Umbilical cord (tissue), 2 donors: ENCODE measurements around the gene PSMF1. TPM values are rescaled to one million over a fixed set of nuclear protein-coding genes. Genes with fewer than 3 reads are reported as not detected.
A peak's percentile ranks its signal among the peaks of the same experiment; 100 is the strongest.

Experiments
- DNase-seq: peaks from one replicate; pipeline ENCODE4 v3.0.0-alpha.2; 2015; ENCODE audit warnings: low spot score
- total RNA-seq: library from RNA; depleted of rRNA; stranded (reverse); fragments of >200 nt; gene quantifications from one replicate; pipeline ENCODE4 v1.2.3, GENCODE V29; 2014; ENCODE audit warnings: low replicate concordance; ENCODE audit not compliant: insufficient read depth

The PSMF1 gene, protein sequence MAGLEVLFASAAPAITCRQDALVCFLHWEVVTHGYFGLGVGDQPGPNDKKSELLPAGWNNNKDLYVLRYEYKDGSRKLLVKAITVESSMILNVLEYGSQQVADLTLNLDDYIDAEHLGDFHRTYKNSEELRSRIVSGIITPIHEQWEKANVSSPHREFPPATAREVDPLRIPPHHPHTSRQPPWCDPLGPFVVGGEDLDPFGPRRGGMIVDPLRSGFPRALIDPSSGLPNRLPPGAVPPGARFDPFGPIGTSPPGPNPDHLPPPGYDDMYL
- 14.9 TPM for total RNA-seq

DNA sequence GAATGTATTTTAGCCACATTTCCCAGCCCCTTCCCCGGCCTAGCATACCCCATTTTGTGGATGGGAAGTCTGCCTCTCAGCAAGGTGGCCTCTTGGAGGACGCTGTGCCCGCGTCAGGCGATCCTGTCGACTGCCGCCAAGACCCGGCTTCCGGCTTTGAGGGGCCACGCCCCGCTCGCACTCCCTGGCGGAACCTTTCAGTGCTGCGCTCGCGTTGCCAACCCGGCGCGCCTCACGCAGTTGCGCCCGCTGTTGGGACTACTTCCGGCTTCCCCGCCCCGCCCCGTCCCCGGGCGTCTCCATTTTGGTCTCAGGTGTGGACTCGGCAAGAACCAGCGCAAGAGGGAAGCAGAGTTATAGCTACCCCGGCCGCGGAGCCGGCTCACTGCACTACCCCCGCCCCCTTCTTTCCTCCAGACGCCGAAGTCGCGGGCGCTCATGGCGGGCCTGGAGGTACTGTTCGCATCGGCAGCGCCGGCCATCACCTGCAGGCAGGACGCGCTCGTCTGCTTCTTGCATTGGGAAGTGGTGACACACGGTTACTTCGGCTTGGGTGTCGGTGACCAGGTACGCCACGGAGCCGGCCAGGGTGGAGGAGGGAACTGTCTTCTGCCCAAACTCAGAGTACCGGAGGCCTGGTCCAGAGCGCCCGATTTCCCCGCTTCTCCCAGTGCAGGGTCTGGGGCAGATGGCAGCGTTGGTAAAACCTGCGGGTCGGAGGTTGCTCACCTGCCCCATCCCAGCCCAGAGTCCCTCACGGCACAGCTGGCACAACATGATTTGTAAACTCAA is at the start of gene PSMF1:
Gene PSMF1, plus strand, starts transcription at position 267 of the 792 bp plus-strand sequence. Its CDS starts 172 bp downstream, at position 439.
- peak; percentile 93 for DNase-seq

DNA sequence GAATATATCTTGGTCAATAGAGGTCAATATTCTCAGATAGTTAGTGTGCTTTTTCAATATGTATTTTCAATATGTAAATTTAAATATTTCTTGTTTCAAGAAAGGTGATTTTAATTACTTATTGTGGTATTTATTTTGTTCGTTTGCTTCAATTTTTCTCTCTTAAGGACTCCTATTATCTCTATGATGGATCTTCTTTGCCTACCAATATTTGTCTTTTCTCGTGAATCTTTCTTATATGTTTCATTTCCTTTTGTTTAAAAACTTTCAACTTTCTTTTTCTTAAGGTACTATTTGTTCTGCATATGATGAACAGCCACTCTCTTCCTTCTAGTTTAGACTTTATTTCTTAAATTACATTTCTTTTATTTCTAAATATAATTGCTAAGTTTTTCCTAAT is 46.1 kb upstream of the PSMF1 start:
- DNase-seq, result no peak

DNA sequence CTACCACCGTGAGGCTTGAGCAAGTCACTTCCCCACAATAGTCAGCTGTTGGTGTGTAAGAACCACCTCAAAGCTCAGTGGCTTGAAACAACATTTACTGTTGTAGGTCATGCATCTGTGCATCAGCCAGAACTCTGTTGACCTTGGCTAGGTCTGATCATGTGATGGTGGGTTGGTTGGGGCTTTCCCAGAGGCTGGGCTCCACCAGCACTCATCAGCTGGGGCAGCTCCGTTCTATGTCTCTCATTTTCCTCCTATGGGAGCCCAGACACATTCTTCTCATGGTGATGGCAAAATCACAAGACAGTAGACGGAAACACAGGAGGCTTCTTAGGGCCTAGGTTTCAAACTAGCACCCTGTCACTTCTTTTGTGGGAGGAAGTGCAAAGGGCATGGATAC is 42.8 kb upstream of the PSMF1 start:
- DNase-seq, result no peak

DNA sequence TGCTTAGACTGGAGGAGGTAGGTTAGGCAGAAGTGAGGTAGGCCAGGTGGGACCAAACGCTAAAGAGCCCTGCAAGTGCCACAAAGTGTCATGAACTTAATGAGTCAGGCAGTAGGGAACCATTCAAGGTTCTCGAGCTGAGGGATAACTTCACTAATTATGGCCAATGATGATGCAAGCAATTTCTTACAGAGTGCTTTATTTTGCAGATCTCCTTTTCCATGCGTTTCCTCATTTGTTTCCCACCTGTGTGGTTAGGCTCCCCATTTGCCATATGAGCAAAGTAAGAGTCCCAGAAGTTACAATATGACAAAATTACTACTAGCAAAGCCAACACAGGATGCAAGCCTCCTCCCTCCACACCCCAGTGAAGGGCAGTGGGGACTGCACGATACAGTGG is 36.5 kb upstream of the PSMF1 start:
- DNase-seq, result no peak

DNA sequence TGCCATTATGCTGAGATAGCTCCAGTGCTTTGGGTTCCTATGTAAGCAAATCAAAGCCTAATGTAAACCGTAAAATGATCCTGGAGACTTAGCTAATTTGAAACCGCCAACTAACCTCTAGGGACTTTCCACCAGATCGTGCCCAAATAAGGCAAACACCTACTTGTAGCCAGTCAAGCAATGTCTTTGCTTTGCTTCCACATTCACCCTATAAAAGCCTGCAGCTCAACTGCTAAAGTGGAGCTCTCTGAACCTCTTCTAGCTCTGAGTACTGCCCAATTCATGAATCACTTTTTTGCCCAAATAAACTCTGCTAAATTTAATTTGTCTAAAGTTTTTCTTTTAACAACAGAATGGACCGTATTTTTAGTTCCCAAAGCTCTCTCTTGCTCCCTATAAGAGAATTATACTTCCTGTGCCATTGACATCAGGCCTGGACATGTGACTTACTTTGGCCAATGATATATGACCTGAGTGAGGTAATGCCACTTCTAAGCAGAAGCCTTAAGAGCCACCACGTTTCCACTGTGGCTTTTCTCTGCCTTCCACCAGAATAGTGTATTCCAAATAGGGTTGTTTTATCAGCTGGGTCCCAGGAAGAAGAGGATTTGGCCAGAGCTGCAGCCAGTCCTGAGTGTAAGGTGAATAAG is 34.8 kb upstream of the PSMF1 start:
- DNase-seq, result no peak

DNA sequence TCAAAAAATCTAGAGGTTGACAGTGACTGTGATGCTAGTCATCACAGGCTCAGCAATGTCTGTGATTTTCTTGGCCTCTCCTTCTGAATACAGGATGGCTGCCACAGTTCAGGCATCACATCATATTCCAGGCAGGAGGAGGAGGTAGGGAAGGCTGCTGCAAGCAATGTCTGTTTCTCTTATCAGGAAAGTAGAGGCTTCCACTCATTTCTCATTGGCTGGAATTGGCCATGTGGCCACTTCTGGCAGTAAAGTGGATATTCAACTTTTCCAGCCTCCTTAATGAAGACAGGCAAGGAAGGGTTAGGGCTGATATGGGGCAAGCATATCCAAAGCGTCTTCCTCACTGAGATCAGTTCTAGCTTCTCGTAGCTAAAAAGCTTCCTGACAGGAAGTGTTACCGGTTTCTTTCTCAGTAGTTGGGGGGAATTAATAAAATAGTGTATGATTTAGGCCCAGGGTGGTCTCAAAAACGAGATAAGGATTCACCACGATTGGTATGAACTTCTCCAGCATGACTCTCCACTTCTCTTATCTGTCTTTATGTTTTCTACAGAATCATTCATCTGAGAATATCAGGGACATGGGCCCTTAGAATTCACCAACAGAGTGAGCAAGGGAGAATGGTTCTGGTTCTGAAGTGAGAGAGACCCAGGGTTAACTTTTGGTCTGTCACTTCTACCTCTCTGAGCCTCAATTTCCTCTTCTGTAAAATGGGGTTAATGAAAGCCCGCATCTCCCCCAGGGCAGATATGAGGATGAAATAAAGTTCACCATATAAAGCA is 32.7 kb upstream of the PSMF1 start:
- no peak for DNase-seq

DNA sequence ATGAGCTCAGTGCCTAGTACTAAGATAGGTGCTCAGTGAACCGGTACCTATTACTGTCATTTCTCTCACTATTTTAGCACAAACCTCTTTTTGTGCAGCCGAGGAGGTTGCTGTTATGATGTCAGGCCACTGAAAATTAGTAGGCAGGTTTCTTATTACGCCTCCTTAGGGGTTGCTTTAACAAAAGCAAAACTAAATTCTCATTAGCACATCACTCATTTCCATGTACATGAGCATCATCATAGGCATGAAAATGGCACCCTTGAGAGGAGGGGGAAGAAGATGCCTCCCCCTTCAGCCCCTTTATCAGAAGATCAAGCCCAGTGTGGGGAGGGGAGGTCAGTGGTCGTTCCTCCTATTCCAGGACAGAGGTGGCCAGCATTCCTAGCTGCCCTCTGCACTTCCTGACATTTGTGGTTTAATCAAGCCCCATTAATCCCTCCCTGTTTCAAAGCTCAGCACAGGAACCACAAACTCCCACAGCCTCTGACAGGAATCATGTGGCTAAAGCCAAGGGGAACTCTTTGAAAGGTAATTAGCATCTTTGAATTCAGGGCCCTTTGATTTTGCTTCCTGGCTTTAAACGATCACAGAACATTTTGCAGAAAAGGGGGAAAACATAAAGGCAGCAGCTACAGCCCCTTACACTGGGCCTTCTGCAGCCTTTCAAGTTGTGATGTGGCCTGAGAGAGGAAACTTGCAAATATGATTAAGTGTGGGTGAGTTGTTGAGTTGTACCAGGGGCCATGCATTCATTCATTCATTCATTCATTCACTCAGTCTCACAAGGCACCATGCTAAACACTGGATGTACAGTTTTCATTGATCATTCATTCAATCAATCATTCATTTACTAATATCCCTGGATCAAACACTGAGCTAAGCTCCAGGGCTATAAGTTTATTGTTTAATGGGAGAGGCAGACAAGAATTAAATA is 31.9 kb upstream of the PSMF1 start:
- DNase-seq, result no peak

DNA sequence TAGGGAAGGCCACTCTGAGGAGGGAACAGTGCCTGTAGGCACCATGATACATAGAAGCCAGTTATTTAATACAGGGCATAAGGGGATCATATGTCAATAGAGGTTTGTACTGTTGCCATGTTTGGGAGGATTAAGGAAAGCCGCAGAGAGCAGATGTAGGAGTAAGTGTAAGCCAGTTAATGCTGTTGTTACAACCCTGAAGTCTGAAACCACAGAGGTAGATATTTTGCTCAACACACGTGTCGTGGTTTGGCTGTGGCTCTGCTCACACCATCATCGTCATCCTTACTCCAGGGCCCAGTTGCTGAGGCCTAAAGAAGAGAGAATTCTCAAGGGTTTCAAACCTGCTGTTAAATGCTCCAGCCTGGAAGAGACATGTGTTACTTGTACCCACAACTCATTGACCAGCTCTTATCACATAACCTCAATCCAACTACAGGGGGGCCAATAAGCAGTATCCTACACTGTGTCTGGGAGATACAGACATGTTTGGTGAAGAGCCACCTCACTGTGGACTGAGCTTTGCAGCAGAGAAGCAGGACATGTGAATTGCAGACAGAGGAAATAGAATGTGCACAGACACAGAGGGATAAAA is 31.0 kb upstream of the PSMF1 start:
- no peak for DNase-seq

DNA sequence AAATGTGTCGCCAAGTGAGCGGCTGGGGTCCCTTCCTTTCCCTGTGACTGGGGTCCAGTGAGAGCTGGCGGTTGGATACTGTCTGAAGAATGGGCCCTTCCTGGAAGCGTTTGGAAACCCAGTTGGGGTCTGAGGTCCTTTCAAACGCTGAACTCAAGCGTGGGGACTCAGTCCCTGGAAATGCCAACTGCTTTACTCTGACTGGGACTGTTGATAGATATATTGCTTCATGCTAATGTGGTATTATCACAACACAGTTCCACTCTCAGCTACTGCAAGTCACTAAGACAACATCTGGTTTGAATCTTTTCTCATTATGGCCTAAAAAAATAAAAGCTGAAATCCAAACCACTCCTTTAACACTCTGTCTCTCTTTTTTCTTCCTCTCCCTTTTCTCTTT is 23.7 kb upstream of the PSMF1 start:
- DNase-seq, result no peak

DNA sequence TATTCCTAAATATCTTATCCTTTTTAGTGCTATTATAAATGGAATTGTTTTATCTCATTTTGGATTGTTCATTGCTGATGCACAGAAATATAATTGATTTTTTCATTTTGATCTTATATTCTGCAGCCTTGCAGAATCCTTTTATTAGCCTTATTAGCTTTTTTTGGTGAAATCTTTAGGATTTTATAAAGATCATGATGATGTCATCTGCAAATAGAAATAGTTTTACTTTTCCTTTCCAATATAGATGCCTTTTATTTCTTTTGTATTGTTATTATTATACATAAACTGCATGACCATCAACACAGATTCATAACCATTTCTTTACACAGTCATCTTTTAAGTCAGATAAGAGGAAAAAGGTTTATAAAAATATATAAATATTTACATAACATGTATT is 16.9 kb upstream of the PSMF1 start:
- no peak for DNase-seq

DNA sequence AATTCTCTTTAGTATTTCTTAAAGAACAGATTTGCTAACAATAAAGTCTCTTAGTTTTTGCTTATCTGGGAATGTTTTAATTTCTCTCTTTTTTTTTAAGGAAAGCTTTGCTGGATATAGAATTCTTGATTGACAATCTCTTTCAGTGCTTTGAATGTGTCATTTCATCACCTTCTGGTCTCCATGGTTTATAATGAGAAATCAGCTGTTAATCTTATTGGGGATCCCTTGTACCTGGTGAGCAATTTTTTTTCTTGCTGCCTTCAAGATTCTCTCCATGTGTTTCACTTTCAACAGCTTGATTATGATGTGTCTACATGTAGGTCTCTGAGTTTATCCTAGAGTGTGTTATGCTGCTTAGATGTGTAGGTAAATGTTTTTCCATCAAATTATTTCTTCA is 16.4 kb upstream of the PSMF1 start:
- DNase-seq, result no peak

DNA sequence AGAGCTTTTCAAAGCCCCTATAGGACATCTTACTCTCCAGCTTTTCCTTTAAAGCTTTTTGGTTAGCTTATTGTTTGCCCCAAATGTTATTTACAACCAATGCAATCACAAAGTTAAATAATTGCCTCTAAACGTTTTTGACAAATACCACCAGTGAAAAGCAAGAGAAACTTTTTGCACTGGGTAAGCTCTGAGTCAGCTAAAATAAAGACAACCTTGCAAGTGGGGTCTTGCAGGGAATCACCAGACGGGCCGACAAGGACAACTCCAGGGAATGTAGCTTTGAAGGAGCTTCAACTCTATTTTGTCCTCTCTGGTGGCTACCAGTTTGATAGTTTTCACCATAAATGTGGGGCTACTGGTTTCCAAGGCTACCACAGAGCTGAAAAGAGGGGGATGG is 14.7 kb upstream of the PSMF1 start:
- no peak for DNase-seq

DNA sequence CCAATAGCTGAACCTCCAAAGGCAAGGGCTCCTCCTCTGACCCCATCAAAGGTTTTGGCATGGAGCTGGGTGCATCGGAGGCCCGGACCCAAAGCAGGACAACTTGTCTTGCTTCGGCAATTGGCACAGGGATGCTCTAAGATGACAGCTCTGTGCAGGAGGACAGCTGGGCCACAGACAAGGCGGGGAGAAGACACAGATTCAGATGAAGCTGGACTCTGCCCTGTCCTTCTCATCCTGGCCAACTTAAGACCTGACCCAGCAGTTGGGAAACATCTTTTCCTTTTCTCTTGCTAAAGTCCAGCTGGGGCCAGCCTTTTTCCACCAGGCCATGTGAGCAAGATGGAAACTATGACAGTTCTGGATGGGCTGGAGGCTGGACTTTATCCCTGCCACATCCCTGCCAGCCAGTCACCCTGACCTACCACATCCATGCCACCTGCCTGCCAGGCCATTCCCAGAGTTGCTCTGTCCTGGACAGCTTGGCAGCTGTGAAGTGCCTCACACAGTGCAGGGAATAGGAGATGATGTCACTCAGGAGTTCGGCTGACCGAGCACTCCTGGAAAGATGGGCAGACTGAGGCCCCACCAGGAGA is 12.7 kb upstream of the PSMF1 start:
- no peak for DNase-seq

DNA sequence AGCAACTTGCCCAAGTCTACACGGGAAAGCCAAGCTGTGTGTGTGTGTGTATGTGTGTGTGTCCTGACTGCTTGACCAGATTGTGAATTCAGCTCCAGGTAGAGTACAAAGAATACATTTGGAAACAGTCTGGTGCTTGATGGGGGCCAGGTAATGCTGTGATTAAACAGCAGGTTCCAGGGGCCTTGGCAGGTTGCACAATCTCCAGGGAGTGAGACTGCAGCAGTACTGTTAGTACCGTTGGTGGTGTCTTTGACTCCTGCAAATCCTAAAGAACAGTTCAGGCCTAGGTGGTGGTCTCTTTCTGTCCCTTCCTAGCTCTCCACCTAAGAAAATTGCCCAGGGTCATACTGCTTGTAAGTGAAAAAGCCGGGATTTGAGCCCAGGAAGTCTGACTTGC is 11.2 kb upstream of the PSMF1 start:
- DNase-seq, result no peak

DNA sequence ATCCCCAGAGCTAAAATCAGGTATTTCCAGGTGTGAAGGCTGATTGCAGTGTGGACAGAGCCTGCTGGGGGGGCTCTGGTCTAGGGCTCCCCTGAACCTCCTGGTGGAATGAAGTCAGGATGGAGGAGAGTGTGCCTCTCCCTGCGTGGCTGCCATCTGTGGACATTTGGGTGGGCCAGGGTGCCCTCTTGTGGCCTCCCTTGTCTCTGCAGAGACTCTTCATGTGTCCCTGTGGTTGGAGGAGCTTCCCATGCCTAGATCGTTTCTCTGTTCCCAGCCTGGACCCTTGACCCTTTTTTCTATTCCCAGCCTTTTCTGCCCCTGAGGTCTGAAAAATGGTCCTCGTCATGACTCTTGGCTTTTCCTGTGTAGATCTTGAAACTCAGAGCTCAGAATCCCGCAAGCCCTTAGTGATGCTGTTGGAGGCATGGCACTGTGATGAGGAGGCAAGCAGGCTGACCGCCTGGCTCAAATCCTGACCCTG is 9.9 kb upstream of the PSMF1 start:
- DNase-seq, result peak; percentile 19

DNA sequence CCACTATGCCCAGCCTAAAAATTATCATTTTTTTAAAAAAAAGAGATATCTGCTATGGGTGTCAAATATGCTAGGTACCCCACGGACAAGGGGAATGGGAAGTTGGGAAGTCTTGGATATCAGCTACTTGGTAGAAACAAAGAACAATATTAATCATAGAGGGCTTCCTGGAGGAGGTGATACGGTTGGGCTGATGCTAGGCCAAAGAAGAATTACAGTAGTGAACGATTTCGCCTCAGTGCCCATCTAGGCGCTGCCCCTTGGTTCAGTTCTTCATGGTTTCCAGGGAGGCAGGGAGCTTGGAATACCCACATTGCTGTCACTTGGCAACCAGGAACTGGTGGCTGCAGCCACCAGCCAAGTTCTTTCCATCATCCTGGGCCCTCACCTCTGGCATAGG is 5.5 kb upstream of the PSMF1 start:
- DNase-seq, result no peak

DNA sequence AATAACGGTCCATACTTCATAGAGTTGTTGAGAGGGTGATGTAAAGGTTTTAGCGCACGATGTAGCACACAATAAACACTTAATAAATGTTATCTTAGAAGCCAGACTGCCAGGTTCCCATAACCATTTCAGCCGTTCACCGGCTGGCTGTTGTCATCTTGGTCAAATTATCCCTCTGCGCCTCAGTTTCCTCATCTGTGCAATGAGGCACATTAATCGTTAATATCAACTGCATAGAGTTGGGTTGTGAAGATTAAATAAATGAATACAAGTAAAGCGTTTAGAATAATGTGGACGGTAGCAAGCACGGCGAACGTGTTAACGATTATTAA is 432 bp upstream of the PSMF1 start:
- DNase-seq, result no peak

DNA sequence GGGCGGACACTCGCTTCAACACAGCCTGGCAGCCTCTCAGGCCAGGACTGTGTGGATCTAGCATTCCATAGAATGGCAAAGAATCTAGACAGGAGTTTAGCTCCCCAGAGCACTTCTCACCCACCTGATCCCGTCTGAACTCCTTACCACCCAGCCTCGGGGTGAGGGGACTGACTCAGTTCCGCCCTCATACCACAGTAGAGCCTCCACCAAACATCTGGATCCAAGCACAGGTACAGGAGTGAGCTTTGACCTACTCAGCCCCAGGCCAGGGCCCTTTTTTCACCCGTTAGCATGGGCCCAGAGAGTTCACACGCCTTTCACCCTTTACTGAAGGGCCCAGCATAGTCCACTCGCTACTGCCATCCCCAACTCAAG is 715 bp downstream of the PSMF1 start:
- no peak for DNase-seq

DNA sequence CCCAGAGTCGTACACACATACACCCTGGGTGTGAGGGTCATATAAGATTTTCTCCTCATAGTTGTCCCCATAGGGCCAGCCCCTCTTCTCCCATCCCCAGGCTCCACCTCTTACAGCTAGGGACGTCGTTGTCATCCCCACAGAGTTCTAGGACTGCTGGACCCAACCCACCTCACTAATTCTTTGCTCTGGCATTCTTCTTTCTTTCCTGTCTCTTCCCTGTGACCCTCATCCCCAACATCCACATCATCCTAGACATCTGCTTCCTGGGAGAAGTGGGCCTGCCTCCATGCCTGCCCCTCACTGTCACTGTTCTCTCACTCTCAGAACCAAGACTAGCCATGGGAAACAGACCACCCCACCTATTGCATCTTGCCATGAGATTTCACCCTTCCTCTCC is 1.1 kb downstream of the PSMF1 start:
- DNase-seq, result no peak

DNA sequence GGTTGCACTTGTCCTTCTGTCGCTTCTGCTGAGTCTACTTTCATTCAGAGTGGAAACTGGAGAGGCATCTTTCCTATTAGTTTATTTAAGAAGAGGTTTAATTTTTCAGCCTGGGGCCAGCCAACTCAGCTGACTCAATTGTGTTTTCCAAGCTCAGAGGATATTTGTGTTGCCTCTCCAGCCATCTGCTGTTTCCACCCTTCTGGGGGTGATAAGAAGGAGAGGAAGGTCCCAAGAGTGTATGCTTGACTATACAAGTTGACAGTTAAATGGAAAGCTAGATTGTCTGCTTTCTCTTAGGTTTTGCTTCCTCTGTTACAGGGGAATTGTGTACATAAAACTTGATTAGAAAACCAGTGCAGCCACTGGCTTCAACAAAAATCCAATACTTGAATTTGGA is 3.0 kb downstream of the PSMF1 start:
- no peak for DNase-seq
